ENCODE data around the gene CRACR2B. TPM values are rescaled to one million over a fixed set of nuclear protein-coding genes. Genes with fewer than 3 reads are reported as not detected.

CRACR2B gene
- total and polyA plus RNA-seq, 2 of the 13 experiments (the other 11 are each of a cell fraction or from before 2014, with no cell fraction given), result 14.9 to 21.0 TPM

GRCh38 chr11:797296-798092 is 30.2 kb upstream of the CRACR2B start (continued):
- TF ChIP-seq AHDC1 (CRISPR knock-in tag; IDR thresholded peaks at IDR 0.05; ENCODE audit: borderline replicate concordance) (no peak), ZNF83 (CRISPR knock-in tag; IDR thresholded peaks at IDR 0.05; ENCODE audit: borderline replicate concordance) (no peak), IRF9 (CRISPR knock-in tag; IDR thresholded peaks at IDR 0.05; ENCODE audit: borderline replicate concordance) (peak; percentile 63; the same call in 1 of the 2 replicates), ZNF704 (CRISPR knock-in tag; IDR thresholded peaks at IDR 0.05; ENCODE audit: borderline replicate concordance) (no peak), TAF1 (CRISPR knock-in tag; IDR thresholded peaks at IDR 0.05) (peak; percentile 47), SMARCE1 (IDR thresholded peaks at IDR 0.05; ENCODE audit: borderline replicate concordance) (no peak), ZNF724P (CRISPR knock-in tag; IDR thresholded peaks at IDR 0.05; ENCODE audit: borderline replicate concordance) (0 out of 2 replicates have a peak, but pooled peaks have one; percentile 16), DMAP1 (CRISPR knock-in tag; IDR thresholded peaks at IDR 0.05) (peak; percentile 87), ZNF549 (CRISPR knock-in tag; IDR thresholded peaks at IDR 0.05) (no peak), MAX (IDR thresholded peaks at IDR 0.05) (peak; percentile 62), ZNF446 (CRISPR knock-in tag; IDR thresholded peaks at IDR 0.05) (no peak), ZNF879 (CRISPR knock-in tag; IDR thresholded peaks at IDR 0.05) (no peak), PHF8 (CRISPR knock-in tag; IDR thresholded peaks at IDR 0.05) (peak; percentile 72), ZNF557 (CRISPR knock-in tag; IDR thresholded peaks at IDR 0.05) (no peak), CHD4 (IDR thresholded peaks at IDR 0.05; ENCODE audit: borderline replicate concordance, low read length) (no peak), ZNF609 (CRISPR knock-in tag; IDR thresholded peaks at IDR 0.05; ENCODE audit: borderline replicate concordance) (0 out of 2 replicates have a peak, but pooled peaks have one; percentile 24)

Measured in HepG2 (cell line).